Glutamatergic neuron (in vitro differentiated cells): Measurements from ENCODE around the gene ONECUT3. TPM values are rescaled to one million over a fixed set of nuclear protein-coding genes. Genes with fewer than 3 reads are reported as not detected.

Experiments used
- DNase-seq: peaks from one replicate; pipeline ENCODE4 v3.0.0; 2022
- H3K27ac Mint-ChIP-seq: one replicate; pipeline ENCODE4 v1.8.0; 2020; ENCODE audit warnings: mild to moderate bottlenecking, mixed read lengths, inconsistent platforms; ENCODE audit not compliant: unreplicated experiment
- H3K27me3 Mint-ChIP-seq: one replicate; pipeline ENCODE4 v1.8.0; 2020; ENCODE audit warnings: mild to moderate bottlenecking, moderate library complexity, mixed read lengths, inconsistent platforms; ENCODE audit not compliant: unreplicated experiment
- H3K36me3 Mint-ChIP-seq: one replicate; pipeline ENCODE4 v1.8.0; 2020; ENCODE audit warnings: mild to moderate bottlenecking, mixed read lengths, inconsistent platforms; ENCODE audit not compliant: unreplicated experiment
- H3K4me1 Mint-ChIP-seq: one replicate; pipeline ENCODE4 v1.8.0; 2020; ENCODE audit warnings: mild to moderate bottlenecking, low read depth, mixed read lengths, inconsistent platforms; ENCODE audit not compliant: unreplicated experiment
- H3K4me3 Mint-ChIP-seq: one replicate; pipeline ENCODE4 v1.8.0; 2020; ENCODE audit warnings: mild to moderate bottlenecking, mixed read lengths, inconsistent platforms; ENCODE audit not compliant: unreplicated experiment
- H3K9me3 Mint-ChIP-seq: one replicate; pipeline ENCODE4 v1.8.0; 2020; ENCODE audit warnings: mild to moderate bottlenecking, moderate library complexity, mixed read lengths, inconsistent platforms; ENCODE audit not compliant: unreplicated experiment
- CTCF ChIP-seq: fragments of 200-600 bp; sonication (generic); IDR thresholded peaks from one replicate; pipeline ENCODE4 v1.5.0; 2021; ENCODE audit not compliant: partially characterized antibody, unreplicated experiment
- total RNA-seq: library from RNA; stranded (reverse); fragmentation: NEBNext Ultra II Directional; extraction: Animal tissue kit (Norgen Biotek cat#: 25700); gene quantifications from one replicate; pipeline ENCODE4 v1.2.1, GENCODE V29; 2021; ENCODE audit not compliant: unreplicated experiment

Gene ONECUT3
- total RNA-seq, 1 donor from 2014 or later, result 15.4 TPM

GRCh38 chr19:1823539-1824251 lies 70.4 kb downstream of the ONECUT3 start:
- Mint-ChIP-seq H3K9me3 (peaks cover 7% of the 10 kb centered on the region), H3K27ac (no peak overlapping the region), H3K4me1 (peaks cover 6% of the 10 kb centered on the region), H3K36me3 (no peaks in the 10 kb centered on the region), H3K27me3 (peaks cover 3% of the 10 kb centered on the region), H3K4me3 (no peak overlapping the region)
- TF ChIP-seq CTCF, result no peak
- no peak for DNase-seq

GRCh38 chr19:1824252-1824622 lies 70.9 kb downstream of the ONECUT3 start:
- Mint-ChIP-seq H3K27me3 (peaks cover 3% of the 10 kb centered on the region), H3K9me3 (peaks cover 7% of the 10 kb centered on the region), H3K36me3 (no peaks in the 10 kb centered on the region), H3K4me3 (no peak overlapping the region), H3K4me1 (peaks cover 6% of the 10 kb centered on the region), H3K27ac (peak overlapping the region; percentile 35)
- peak; percentile 11 for DNase-seq
- no peak for TF ChIP-seq CTCF

GRCh38 chr19:1825909-1826556 lies 72.7 kb downstream of the ONECUT3 start:
- no peak overlapping the region for H3K4me3 Mint-ChIP-seq
- TF ChIP-seq CTCF, result peak; percentile 92
- no peak overlapping the region for H3K27ac Mint-ChIP-seq
- H3K36me3 Mint-ChIP-seq, result no peaks in the 10 kb centered on the region
- peak; percentile 88 for DNase-seq
- peaks cover 9% of the 10 kb centered on the region for H3K4me1 Mint-ChIP-seq
- peaks cover 4% of the 10 kb centered on the region for H3K9me3 Mint-ChIP-seq
- no peaks in the 10 kb centered on the region for H3K27me3 Mint-ChIP-seq

GRCh38 chr19:1826557-1827521 lies 73.5 kb downstream of the ONECUT3 start:
- Mint-ChIP-seq H3K27me3 (peaks cover 1% of the 10 kb centered on the region), H3K36me3 (no peaks in the 10 kb centered on the region), H3K4me1 (peaks cover 12% of the 10 kb centered on the region), H3K27ac (no peak overlapping the region), H3K4me3 (no peak overlapping the region), H3K9me3 (peaks cover 4% of the 10 kb centered on the region)
- DNase-seq, result peak; percentile 38
- no peak for TF ChIP-seq CTCF
